LNCaP clone FGC (cell line): ENCODE measurements around the gene LDLRAD1.
A peak's percentile ranks its signal among the peaks of the same experiment; 100 is the strongest.

Experiments used
- DNase-seq: peaks from one replicate; pipeline ENCODE4 v3.0.0-alpha.2; 2011; ENCODE audit warnings: low read depth
- H3K4me3 ChIP-seq: 2 replicates; pipeline ENCODE4 v1.5.1; 2011; ENCODE audit warnings: mild to moderate bottlenecking, low read depth, low read length, control low read depth
- TF ChIP-seq, protein P1 (sequence below): IDR thresholded peaks from 2 replicates; pipeline ENCODE4 v1.5.1; 2012; ENCODE audit warnings: mild to moderate bottlenecking; ENCODE audit not compliant: control insufficient read depth, insufficient read depth; ENCODE audit errors: extremely low read depth

The LDLRAD1 gene

DNA sequence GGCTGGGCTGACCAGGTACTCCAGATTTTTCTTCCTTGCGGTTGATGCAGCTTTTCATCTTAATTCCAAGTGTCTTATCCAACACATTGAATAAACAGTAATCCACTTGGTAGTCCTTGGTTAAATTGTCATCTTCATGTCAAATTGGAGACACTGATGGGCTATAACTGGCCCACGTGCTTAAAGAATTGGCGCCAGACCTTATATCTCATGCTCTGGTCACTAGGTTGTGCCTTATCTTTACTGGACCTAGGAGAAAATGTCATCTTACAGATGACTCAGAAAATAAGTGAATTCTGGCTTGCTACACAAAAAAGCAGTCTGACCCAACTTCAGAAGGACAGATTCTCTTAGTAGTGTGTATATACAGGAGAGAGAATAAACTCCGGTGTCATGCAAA, 55.6 kb downstream of the LDLRAD1 start:
- TF ChIP-seq, protein P1, sequence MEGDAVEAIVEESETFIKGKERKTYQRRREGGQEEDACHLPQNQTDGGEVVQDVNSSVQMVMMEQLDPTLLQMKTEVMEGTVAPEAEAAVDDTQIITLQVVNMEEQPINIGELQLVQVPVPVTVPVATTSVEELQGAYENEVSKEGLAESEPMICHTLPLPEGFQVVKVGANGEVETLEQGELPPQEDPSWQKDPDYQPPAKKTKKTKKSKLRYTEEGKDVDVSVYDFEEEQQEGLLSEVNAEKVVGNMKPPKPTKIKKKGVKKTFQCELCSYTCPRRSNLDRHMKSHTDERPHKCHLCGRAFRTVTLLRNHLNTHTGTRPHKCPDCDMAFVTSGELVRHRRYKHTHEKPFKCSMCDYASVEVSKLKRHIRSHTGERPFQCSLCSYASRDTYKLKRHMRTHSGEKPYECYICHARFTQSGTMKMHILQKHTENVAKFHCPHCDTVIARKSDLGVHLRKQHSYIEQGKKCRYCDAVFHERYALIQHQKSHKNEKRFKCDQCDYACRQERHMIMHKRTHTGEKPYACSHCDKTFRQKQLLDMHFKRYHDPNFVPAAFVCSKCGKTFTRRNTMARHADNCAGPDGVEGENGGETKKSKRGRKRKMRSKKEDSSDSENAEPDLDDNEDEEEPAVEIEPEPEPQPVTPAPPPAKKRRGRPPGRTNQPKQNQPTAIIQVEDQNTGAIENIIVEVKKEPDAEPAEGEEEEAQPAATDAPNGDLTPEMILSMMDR, result no peak
- H3K4me3 ChIP-seq, result no peak overlapping the region

DNA sequence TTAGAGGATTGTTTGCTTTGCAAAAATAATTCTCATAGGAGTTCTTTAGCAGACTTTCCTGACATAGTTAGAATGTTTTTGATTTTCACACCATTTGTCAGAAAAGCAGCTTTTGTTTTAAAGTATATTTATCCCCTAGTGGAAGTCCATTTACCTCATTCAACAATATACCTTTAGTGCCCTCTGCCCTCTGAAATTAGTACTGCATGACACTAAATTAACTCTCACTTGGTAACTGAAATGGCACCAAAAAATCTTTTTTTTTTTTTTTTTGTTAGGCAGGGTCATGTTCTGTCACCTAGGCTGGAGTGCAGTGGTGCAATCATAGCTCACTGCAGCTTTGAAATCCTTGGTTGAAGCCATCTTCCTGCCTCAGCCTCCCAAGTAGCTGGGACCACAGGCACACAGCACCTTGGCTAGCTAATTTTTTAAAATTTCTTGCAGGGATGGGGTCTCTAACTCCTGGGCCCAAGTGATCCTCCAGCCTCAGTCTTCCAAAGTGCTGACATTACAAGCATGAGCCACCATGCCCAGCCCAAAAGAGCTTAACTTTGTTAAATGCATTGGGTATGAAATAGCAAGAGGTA, 58.2 kb downstream of the LDLRAD1 start:
- DNase-seq, result no peak

More for the DNA sequence above, 55.6 kb downstream of the LDLRAD1 start:
- DNase-seq, result no peak

More for the DNA sequence above, 58.2 kb downstream of the LDLRAD1 start:
- no peak overlapping the region for H3K4me3 ChIP-seq
- TF ChIP-seq, protein P1, result peak; percentile 71
